Measurements from ENCODE around the gene ARL5A.
A peak's percentile ranks its signal among the peaks of the same experiment; 100 is the strongest.

The ARL5A gene

DNA sequence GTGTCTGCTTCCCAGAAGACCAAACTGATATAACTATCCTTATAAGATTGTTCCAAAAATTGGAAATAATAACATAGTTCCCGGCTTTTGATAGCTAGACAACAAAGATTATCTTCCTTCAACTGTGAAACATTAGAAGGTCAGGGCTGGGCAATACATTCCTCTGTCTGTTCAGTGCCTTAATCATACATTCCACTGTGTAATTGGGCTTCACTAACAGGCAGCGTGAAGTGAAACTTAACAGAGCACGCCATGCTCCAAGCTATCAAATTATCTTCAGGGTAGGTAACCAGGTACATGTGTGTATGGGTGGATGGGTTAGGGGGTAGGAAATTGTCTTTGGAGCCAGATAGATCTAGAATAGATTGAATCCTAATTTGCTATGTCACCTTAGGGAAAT, 23.5 kb upstream of the ARL5A start:
- DNase-seq (ENCODE audit: low read depth), result no peak
- TF ChIP-seq MYC (IDR thresholded peaks at IDR 0.05; ENCODE audit: low read depth, low read length) (no peak), POLR2A (IDR thresholded peaks at IDR 0.05; ENCODE audit: extremely low read depth, insufficient read length) (no peak)
- TF ChIP-seq, protein P1, sequence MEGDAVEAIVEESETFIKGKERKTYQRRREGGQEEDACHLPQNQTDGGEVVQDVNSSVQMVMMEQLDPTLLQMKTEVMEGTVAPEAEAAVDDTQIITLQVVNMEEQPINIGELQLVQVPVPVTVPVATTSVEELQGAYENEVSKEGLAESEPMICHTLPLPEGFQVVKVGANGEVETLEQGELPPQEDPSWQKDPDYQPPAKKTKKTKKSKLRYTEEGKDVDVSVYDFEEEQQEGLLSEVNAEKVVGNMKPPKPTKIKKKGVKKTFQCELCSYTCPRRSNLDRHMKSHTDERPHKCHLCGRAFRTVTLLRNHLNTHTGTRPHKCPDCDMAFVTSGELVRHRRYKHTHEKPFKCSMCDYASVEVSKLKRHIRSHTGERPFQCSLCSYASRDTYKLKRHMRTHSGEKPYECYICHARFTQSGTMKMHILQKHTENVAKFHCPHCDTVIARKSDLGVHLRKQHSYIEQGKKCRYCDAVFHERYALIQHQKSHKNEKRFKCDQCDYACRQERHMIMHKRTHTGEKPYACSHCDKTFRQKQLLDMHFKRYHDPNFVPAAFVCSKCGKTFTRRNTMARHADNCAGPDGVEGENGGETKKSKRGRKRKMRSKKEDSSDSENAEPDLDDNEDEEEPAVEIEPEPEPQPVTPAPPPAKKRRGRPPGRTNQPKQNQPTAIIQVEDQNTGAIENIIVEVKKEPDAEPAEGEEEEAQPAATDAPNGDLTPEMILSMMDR (IDR thresholded peaks at IDR 0.05; ENCODE audit: low read depth, low read length), result no peak
- TF ChIP-seq, protein P2, sequence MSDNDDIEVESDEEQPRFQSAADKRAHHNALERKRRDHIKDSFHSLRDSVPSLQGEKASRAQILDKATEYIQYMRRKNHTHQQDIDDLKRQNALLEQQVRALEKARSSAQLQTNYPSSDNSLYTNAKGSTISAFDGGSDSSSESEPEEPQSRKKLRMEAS (IDR thresholded peaks at IDR 0.05; ENCODE audit: low read depth, low read length), result no peak
- H3K4me3 ChIP-seq (ENCODE audit: low read depth, low read length), result no peak overlapping the region

DNA sequence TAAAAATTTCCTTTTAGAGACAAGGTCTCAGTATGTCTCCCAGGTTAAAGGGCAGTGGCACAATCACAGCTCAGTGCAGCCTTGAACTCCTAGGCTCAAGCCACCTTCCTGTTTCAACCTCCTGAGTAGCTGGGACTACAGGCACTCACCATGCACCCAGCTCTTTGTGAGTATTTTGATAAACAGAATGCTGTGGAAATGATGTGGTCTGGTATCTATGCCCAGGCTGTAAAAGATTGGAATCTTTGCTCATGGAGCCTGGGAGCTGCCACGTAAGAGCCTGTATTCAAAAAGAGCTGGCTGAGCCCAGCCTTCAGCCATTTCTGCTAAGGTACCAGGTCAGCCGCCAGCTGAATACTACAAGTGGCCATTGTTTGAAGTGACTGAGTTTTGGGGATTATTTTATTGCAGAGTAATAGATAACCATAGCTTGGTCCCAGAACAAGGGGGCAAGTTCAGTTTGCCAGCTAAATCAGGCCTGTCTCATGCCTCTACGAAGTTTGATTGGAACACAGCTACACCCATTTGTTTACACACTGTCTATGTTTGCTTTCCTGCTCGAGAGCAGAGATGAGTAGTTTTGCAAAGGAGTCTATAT, 21.3 kb upstream of the ARL5A start:
- no peak for TF ChIP-seq POLR2A (IDR thresholded peaks at IDR 0.05; ENCODE audit: extremely low read depth, insufficient read length)
- TF ChIP-seq, protein P2 (IDR thresholded peaks at IDR 0.05; ENCODE audit: low read depth, low read length), result no peak
- no peak for TF ChIP-seq MYC (IDR thresholded peaks at IDR 0.05; ENCODE audit: low read depth, low read length)
- TF ChIP-seq, protein P1 (IDR thresholded peaks at IDR 0.05; ENCODE audit: low read depth, low read length), result no peak
- no peak for DNase-seq (ENCODE audit: low read depth)
- no peak overlapping the region for H3K4me3 ChIP-seq (ENCODE audit: low read depth, low read length)

DNA sequence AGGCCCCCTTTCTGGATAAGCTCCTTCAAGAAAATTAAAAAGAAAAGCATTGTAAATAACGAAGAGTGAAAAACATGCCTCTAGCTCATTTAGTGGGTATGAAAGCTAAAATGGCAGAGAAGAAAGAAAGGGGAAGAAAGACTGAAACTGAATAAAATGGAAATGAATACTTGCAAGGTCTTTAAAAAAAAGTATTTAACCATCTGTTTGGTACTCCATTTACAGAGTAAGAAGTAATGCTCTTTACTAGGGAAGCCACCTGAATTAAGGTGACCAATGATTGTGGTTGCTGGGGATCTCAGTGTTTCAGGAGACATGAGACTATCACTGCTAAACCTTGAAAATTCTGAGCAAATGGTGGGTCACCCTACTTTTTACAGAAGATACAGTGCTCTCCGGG, 17.7 kb upstream of the ARL5A start:
- TF ChIP-seq, protein P2 (IDR thresholded peaks at IDR 0.05; ENCODE audit: low read depth, low read length), result no peak
- H3K4me3 ChIP-seq (ENCODE audit: low read depth, low read length), result no peak overlapping the region
- DNase-seq (ENCODE audit: low read depth), result no peak

DNA sequence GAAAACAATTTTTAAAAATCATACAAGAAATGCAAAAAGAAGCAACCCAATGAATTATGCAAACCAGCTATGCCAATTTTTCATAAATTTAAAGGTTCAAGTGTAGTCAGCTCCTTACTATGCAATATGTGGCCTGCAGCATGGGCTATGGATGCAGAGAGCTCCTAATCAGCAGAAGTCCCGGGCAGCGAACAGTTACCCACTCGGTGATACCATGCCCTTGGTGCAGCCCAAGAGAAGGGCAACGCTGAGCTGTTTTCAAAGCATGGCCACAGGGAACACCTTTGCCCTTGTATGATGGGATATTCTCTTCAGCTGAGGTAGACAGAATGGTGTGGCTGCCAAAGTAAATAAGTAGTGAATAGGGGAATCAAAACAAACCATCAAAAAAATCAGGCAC, 17.3 kb upstream of the ARL5A start:
- no peak overlapping the region for H3K4me3 ChIP-seq (ENCODE audit: low read depth, low read length)
- TF ChIP-seq, protein P2 (IDR thresholded peaks at IDR 0.05; ENCODE audit: low read depth, low read length), result no peak
- TF ChIP-seq POLR2A (IDR thresholded peaks at IDR 0.05; ENCODE audit: extremely low read depth, insufficient read length), result no peak
- TF ChIP-seq MYC (IDR thresholded peaks at IDR 0.05; ENCODE audit: low read depth, low read length), result no peak
- TF ChIP-seq, protein P1 (IDR thresholded peaks at IDR 0.05; ENCODE audit: low read depth, low read length), result no peak

DNA sequence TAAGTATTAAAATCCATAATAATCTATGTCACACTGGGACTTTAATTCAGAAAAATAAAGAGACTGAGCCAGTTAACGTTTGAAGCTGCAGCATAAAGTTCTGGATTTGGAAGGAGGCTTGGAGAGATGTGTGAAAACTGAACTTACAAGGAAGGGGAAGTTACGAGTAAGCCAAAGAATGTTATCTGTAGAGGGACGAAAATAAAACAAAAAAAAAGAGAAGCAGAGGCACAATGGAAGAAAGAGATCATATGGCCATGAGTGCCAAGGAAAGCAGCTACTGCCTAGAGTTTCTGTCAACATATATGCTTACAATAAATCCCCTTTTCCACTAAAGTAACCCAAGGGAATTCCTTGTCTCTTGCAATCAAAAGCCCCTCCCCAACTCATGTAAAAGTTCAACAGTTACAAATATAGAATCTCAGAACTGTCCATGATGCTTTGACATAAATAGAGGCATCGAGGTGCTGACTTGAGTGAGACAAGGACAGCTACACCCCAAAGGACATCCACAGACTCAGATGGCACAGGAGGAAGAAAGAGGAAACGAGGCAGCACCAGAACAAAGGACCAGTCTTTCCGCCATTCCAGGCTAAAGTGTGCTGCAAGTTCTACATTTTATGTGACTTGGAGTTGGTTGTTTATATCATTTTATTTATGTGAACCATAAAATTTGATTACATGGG, 16.1 kb upstream of the ARL5A start:
- TF ChIP-seq, protein P2 (IDR thresholded peaks at IDR 0.05; ENCODE audit: low read depth, low read length), result no peak
- TF ChIP-seq, protein P1 (IDR thresholded peaks at IDR 0.05; ENCODE audit: low read depth, low read length), result no peak
- TF ChIP-seq POLR2A (IDR thresholded peaks at IDR 0.05; ENCODE audit: extremely low read depth, insufficient read length) (no peak), MYC (IDR thresholded peaks at IDR 0.05; ENCODE audit: low read depth, low read length) (no peak)
- H3K4me3 ChIP-seq (ENCODE audit: low read depth, low read length), result no peak overlapping the region
- peak; percentile 13 for DNase-seq (ENCODE audit: low read depth)

More for the DNA sequence above, 17.3 kb upstream of the ARL5A start:
- no peak for DNase-seq (ENCODE audit: low read depth)

DNA sequence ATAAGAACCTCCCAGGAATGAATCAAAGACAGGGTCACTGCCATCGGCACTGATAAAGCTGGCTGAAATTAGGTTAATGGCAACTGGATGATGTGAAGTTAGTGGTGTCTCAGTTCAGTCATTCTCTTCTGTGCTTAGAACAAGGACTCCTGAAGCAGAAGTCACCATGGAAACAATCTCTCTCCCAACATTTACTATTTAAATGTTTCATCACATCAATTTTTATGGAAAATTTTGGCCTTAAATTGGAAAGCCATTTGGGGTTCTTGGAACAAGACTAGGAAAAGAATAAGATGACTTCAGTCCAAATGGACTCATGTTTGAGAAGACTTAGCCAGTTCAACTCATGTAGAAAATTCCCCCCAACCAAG, 15.5 kb upstream of the ARL5A start:
- TF ChIP-seq, protein P1 (IDR thresholded peaks at IDR 0.05; ENCODE audit: low read depth, low read length), result no peak
- TF ChIP-seq, protein P2 (IDR thresholded peaks at IDR 0.05; ENCODE audit: low read depth, low read length), result no peak
- TF ChIP-seq MYC (IDR thresholded peaks at IDR 0.05; ENCODE audit: low read depth, low read length) (no peak), POLR2A (IDR thresholded peaks at IDR 0.05; ENCODE audit: extremely low read depth, insufficient read length) (no peak)
- H3K4me3 ChIP-seq (ENCODE audit: low read depth, low read length), result no peak overlapping the region
- no peak for DNase-seq (ENCODE audit: low read depth)

All from NB4 (cell line).